Muscle layer of colon (tissue), 2 donors: ENCODE measurements around the gene SQOR.

Experiments used
- H3K27ac ChIP-seq: one replicate; pipeline ENCODE4 v1.7.0; 2013; ENCODE audit warnings: low read depth, mild to moderate bottlenecking, low read length, moderate library complexity
- H3K27me3 ChIP-seq, 2 donors: one replicate each; pipeline ENCODE4 v1.7.0; 2013; ENCODE audit warnings: low read length in 2 of 2, mild to moderate bottlenecking in 2 of 2; ENCODE audit not compliant: insufficient read depth in 2 of 2, control insufficient read depth in 1 of 2
- H3K36me3 ChIP-seq: one replicate; pipeline ENCODE4 v1.7.0; 2013; ENCODE audit warnings: mild to moderate bottlenecking, low read length; ENCODE audit not compliant: insufficient read depth
- H3K4me1 ChIP-seq: one replicate; pipeline ENCODE4 v1.7.0; 2013; ENCODE audit warnings: mild to moderate bottlenecking, low read length; ENCODE audit not compliant: insufficient read depth
- H3K4me3 ChIP-seq, 2 donors: one replicate each; pipeline ENCODE4 v1.7.0; 2013; ENCODE audit warnings: low read length in 2 of 2, low read depth in 1 of 2, mild to moderate bottlenecking in 1 of 2, moderate library complexity in 1 of 2
- H3K9ac ChIP-seq: one replicate; pipeline ENCODE4 v1.7.0; 2013; ENCODE audit warnings: low read length
- H3K9me3 ChIP-seq: one replicate; pipeline ENCODE4 v1.7.0; 2013; ENCODE audit warnings: mild to moderate bottlenecking, low read length
- donor health status: abdominal sarcoma.
- donor health status: Adenocarcinoma of cecum.

SQOR gene

GRCh38 chr15:45665261-45665660 is 30.4 kb downstream of the SQOR start:
- H3K9ac ChIP-seq: no peak overlapping the region
- H3K4me3 ChIP-seq: no peak overlapping the region
- peaks cover 25% of the 10 kb centered on the region for H3K36me3 ChIP-seq
- no peaks in the 10 kb centered on the region for H3K27me3 ChIP-seq
- peaks cover 12% of the 10 kb centered on the region for H3K4me1 ChIP-seq
- no peaks in the 10 kb centered on the region for H3K9me3 ChIP-seq
- H3K27ac ChIP-seq: no peak overlapping the region

- no peak overlapping the region for H3K9ac ChIP-seq
- H3K4me3 ChIP-seq: no peak overlapping the region
- no peak overlapping the region for H3K27ac ChIP-seq
- peaks cover 31% of the 10 kb centered on the region for H3K36me3 ChIP-seq
- no peaks in the 10 kb centered on the region for H3K27me3 ChIP-seq
- H3K4me1 ChIP-seq: peaks cover 2% of the 10 kb centered on the region
- H3K9me3 ChIP-seq: no peaks in the 10 kb centered on the region
Observed at GRCh38 chr15:45666119-45666875, 31.5 kb downstream of the SQOR start.

DNA sequence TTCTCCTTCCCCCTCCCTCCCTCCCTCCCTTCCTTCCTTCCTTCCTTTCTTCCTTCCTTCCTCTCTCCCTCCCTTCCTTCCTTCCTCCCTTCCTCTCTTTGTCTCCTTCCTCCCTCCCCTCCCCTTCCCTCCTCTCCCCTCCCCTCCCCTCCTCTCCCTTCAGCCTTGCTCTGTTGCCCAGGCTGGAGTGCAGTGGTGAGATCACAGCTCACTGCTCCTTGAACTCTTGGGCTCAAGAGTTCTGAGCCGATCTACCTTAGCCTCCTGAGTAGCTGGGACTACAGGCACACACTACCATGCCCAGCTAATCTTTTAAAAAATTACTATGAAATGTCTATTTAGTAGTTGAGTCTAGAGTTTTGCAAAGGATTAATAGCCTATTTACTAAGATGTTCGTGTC is 32.2 kb downstream of the SQOR start:
- H3K36me3 ChIP-seq: peaks cover 34% of the 10 kb centered on the region

DNA sequence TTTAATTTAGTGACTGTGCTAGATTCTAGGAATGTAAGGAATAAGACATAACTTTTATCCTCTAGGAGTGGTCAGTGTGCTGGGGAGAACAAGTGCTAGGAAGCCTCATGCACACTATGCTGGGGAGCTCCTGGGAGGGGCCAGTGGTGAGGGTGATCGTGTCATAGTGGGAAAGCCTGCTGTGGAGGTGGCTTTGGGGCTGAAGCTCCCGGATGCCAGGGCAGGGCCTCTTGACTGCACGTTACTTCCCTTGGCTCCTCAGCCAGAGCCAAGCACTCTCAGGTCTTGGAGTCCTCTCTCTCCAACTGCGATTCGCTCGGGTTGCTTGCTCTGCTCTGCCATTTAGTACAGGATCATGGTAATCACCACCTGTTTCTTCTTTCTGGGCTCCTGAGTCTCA is 33.6 kb downstream of the SQOR start:
- Histone ChIP-seq H3K36me3 (peaks cover 35% of the 10 kb centered on the region), H3K9me3 (no peaks in the 10 kb centered on the region), H3K27ac (no peak overlapping the region), H3K27me3 (no peaks in the 10 kb centered on the region), H3K4me3 (no peak overlapping the region), H3K4me1 (no peaks in the 10 kb centered on the region), H3K9ac (no peak overlapping the region)

More for the DNA sequence above, 32.2 kb downstream of the SQOR start:
- Histone ChIP-seq H3K9ac (no peak overlapping the region), H3K9me3 (no peaks in the 10 kb centered on the region), H3K4me1 (no peaks in the 10 kb centered on the region), H3K4me3 (no peak overlapping the region), H3K27me3 (no peaks in the 10 kb centered on the region), H3K27ac (no peak overlapping the region)

GRCh38 chr15:45669422-45669821 is 34.6 kb downstream of the SQOR start:
- Histone ChIP-seq H3K4me3 (no peak overlapping the region), H3K27ac (no peak overlapping the region), H3K36me3 (peaks cover 41% of the 10 kb centered on the region), H3K9ac (no peak overlapping the region), H3K9me3 (no peaks in the 10 kb centered on the region), H3K4me1 (no peaks in the 10 kb centered on the region), H3K27me3 (no peaks in the 10 kb centered on the region)

DNA sequence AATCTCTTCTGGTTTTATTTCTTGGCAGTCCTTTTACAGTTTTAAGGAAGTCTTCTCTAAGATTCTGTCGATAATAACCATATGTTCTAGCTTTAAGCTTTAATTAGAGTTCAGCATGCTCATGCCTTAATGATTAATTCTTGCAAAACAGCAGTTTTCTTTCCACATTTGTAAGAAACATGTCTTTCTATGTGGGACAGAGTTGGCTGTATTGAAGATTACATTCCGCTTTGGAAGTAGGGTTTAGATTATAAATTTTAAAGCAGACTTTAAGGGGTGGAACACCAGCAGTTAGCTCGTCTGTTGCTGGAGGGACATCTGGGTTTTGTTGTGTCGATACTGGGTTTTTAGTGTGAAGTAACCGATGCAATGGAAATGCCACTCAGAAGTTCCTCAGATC is 35.3 kb downstream of the SQOR start:
- H3K9me3 ChIP-seq: no peaks in the 10 kb centered on the region
- H3K27me3 ChIP-seq: no peaks in the 10 kb centered on the region
- peaks cover 47% of the 10 kb centered on the region for H3K36me3 ChIP-seq
- H3K4me1 ChIP-seq: no peaks in the 10 kb centered on the region
- H3K9ac ChIP-seq: no peak overlapping the region
- H3K4me3 ChIP-seq: no peak overlapping the region
- H3K27ac ChIP-seq: no peak overlapping the region

GRCh38 chr15:45670511-45670910 is 35.7 kb downstream of the SQOR start:
- H3K27ac ChIP-seq: no peak overlapping the region
- no peak overlapping the region for H3K4me3 ChIP-seq
- H3K36me3 ChIP-seq: peaks cover 50% of the 10 kb centered on the region
- no peaks in the 10 kb centered on the region for H3K27me3 ChIP-seq
- no peak overlapping the region for H3K9ac ChIP-seq
- H3K4me1 ChIP-seq: no peaks in the 10 kb centered on the region
- H3K9me3 ChIP-seq: no peaks in the 10 kb centered on the region

- Histone ChIP-seq H3K4me1 (no peaks in the 10 kb centered on the region), H3K9me3 (no peaks in the 10 kb centered on the region), H3K4me3 (no peak overlapping the region), H3K27me3 (no peaks in the 10 kb centered on the region), H3K36me3 (peaks cover 52% of the 10 kb centered on the region), H3K9ac (no peak overlapping the region), H3K27ac (no peak overlapping the region)
Observed at GRCh38 chr15:45674677-45675076, 39.8 kb downstream of the SQOR start.

- Histone ChIP-seq H3K9me3 (no peaks in the 10 kb centered on the region), H3K9ac (no peak overlapping the region), H3K36me3 (peaks cover 50% of the 10 kb centered on the region), H3K27ac (no peak overlapping the region), H3K27me3 (no peaks in the 10 kb centered on the region), H3K4me3 (no peak overlapping the region), H3K4me1 (no peaks in the 10 kb centered on the region)
Observed at GRCh38 chr15:45677797-45678196, 43.0 kb downstream of the SQOR start.

DNA sequence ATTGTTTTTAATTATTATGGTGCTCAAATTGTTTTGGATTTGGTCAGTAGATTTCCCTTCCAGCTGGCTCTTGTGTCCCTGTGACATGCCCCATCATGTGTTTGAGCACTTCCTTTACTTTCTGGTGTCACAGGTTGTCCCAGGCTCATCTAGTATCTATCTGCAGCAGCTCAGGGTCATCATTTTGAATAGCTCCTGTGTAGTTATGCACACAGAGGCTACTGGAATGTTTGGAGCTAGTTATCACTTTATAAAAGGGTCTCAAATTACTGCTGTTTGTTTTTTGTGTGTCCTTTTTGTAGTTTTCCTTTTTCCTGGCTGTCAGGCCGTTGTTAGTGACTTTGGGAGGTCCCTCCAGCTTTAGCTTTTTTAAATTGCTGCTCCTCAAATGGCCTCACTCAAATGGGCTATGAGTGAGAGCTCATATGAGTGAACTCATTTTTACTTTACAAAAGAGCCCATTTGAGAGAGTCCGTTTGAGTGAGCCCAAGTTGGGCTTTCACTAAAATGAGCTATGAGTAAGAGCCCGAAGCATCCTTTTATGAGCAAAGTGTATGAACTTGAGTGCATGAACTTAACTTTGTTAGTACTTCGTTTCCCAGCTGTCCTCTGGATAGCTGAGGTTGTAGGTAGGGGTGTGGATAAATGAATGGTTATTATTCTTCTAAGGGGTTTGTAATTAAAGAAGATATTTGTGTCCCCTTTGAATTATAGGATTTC is 43.8 kb downstream of the SQOR start:
- no peak overlapping the region for H3K9ac ChIP-seq
- no peak overlapping the region for H3K27ac ChIP-seq
- no peak overlapping the region for H3K4me3 ChIP-seq
- H3K4me1 ChIP-seq: no peaks in the 10 kb centered on the region
- H3K9me3 ChIP-seq: no peaks in the 10 kb centered on the region
- H3K36me3 ChIP-seq: peaks cover 51% of the 10 kb centered on the region
- no peaks in the 10 kb centered on the region for H3K27me3 ChIP-seq

DNA sequence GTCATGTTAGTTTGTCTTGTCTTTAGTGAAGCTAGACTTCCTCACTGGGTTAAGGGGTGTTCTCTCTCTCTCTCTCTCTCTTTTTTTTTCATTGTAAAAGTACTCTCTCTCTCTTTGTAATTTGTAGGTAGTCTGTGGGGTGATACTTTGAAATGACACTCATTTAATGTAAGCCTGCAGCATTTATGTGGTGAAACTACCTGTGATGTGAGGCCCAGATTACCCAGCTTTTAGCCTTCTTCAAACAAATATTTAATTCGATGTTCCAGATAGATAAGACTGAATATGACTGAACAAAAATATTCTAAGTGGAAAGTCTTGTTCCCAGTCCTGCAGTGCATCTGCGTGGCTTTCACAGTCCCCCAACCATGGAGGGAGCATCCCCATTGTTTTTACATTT is 49.7 kb downstream of the SQOR start:
- H3K36me3 ChIP-seq: peaks cover 70% of the 10 kb centered on the region
- no peaks in the 10 kb centered on the region for H3K27me3 ChIP-seq
- no peak overlapping the region for H3K9ac ChIP-seq
- H3K27ac ChIP-seq: no peak overlapping the region
- no peak overlapping the region for H3K4me3 ChIP-seq
- H3K9me3 ChIP-seq: no peaks in the 10 kb centered on the region
- no peaks in the 10 kb centered on the region for H3K4me1 ChIP-seq

DNA sequence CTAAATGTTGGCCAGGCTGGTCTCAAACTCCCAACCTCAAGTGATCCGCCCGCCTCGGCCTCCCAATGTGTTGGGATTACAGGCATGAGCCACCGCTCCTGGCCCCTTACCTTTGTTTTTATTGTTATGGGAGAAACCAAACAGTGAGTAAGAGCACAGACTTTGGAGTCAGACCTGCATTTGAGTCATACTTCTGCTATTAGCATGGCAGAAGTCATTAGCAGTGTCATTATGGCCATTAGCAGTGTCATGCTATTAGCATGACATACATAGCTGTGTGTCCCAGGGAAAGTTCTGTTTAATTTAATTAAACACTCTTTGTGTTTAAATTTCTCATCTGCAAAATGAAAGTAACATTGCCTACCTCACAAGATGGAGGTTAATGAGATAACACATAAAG is 54.8 kb downstream of the SQOR start:
- Histone ChIP-seq H3K27ac (no peak overlapping the region), H3K4me1 (no peaks in the 10 kb centered on the region), H3K27me3 (no peaks in the 10 kb centered on the region), H3K9ac (no peak overlapping the region), H3K36me3 (peaks cover 59% of the 10 kb centered on the region), H3K9me3 (no peaks in the 10 kb centered on the region), H3K4me3 (no peak overlapping the region)
